ENCODE results near the gene PLD1. TPM values are rescaled to one million over a fixed set of nuclear protein-coding genes. Genes with fewer than 3 reads are reported as not detected.

The PLD1 gene
- total and polyA plus RNA-seq, 2 of the 8 experiments (the other 6 are each of a cell fraction or from before 2014, with no cell fraction given) = 1.2 to 2.6 TPM

- DNase-seq (ENCODE audit: low read depth in 1 of 2, low spot score in 2 of 2) = no peak
- Histone ChIP-seq H2BK15ac (ENCODE audit: low read length) (no peak overlapping the region), H4K5ac (ENCODE audit: insufficient read length, low read depth, low read length) (no peak overlapping the region), H3K4me1 (replicated peaks in 1 of 4; ENCODE audit: control insufficient read depth in 3 of 4, insufficient read depth in 4 of 4, low read length in 3 of 4) (no peaks in the 10 kb centered on the region), H3K18ac (ENCODE audit: extremely low read depth, low read length) (no peak overlapping the region), H2AFZ (ENCODE audit: low read length) (no peak overlapping the region), H3K27me3 (replicated peaks in 1 of 4; ENCODE audit: control insufficient read depth in 3 of 4, extremely low read depth in 1 of 4, insufficient read depth in 3 of 4, low read length in 3 of 4) (no peaks in the 10 kb centered on the region), H3K9me3 (ENCODE audit: insufficient read depth in 2 of 2, low read depth in 1 of 2, low read length in 1 of 2) (no peaks in the 10 kb centered on the region), H4K20me1 (replicated peaks in 1 of 2; ENCODE audit: control insufficient read depth in 1 of 2, insufficient read depth in 2 of 2, low read length in 2 of 2) (no peaks in the 10 kb centered on the region), H3K9ac (replicated peaks in 1 of 4; ENCODE audit: extremely low read depth in 1 of 4, low read depth in 3 of 4, low read length in 3 of 4) (no peak overlapping the region), H2AK5ac (ENCODE audit: low read depth, low read length) (no peak overlapping the region), H4K91ac (replicated peaks; ENCODE audit: insufficient read length, low read length) (no peak overlapping the region), H3K79me1 (ENCODE audit: low read depth, low read length) (no peaks in the 10 kb centered on the region), H2BK120ac (replicated peaks; ENCODE audit: low read depth, low read length) (no peak overlapping the region), H3K14ac (ENCODE audit: insufficient read length) (no peak overlapping the region), H2BK5ac (ENCODE audit: low read depth, low read length) (no peak overlapping the region), H2BK12ac (ENCODE audit: low read depth, low read length) (no peak overlapping the region), H2BK20ac (ENCODE audit: low read length) (no peak overlapping the region), H4K8ac (ENCODE audit: extremely low read depth, insufficient read depth, low read length) (no peak overlapping the region), H3K4me2 (ENCODE audit: insufficient read depth in 1 of 2, low read depth in 2 of 2, low read length in 2 of 2) (no peak overlapping the region), H3K27ac (ENCODE audit: low read depth, low read length) (no peak overlapping the region), H3K56ac (replicated peaks; ENCODE audit: insufficient read length, low read depth, low read length) (no peak overlapping the region), H3K23me2 (ENCODE audit: low read depth, low read length) (no peaks in the 10 kb centered on the region), H3K79me2 (ENCODE audit: control insufficient read depth in 1 of 2, insufficient read depth in 2 of 2, low read length in 2 of 2) (no peaks in the 10 kb centered on the region), H3K36me3 (ENCODE audit: control insufficient read depth in 2 of 4, insufficient read depth in 4 of 4, low read length in 3 of 4) (no peaks in the 10 kb centered on the region), H3K4me3 (ENCODE audit: extremely low read depth in 1 of 4, insufficient read depth in 2 of 4, low read depth in 3 of 4, low read length in 4 of 4) (no peak overlapping the region), H3K4ac (replicated peaks; ENCODE audit: insufficient read length, low read depth, low read length) (no peak overlapping the region), H3K23ac (ENCODE audit: insufficient read length) (no peak overlapping the region)
- TF ChIP-seq FOSL1 (IDR thresholded peaks at IDR 0.05; ENCODE audit: insufficient read depth, low read depth, low read length) (no peak), POLR2AphosphoS5 (IDR thresholded peaks at IDR 0.05; ENCODE audit: low read depth, low read length) (no peak), CTCF (IDR thresholded peaks at IDR 0.05; ENCODE audit: control extremely low read depth in 1 of 3, insufficient read depth in 1 of 3, low read depth in 1 of 3, low read length in 3 of 3) (no peak)
- no peak for FAIRE-seq
- POLR2A ChIA-PET (ENCODE audit: partially characterized antibody) = no interaction called here
- CTCF ChIA-PET (ENCODE audit: partially characterized antibody) = interaction anchor here (0.9 to 2.0 kb wide), 2 partner anchors 9 to 59 kb away, joined by 6 to 8 read pairs; no protein-coding TSS in a partner anchor
These were observed 122.3 kb downstream of the PLD1 start for GRCh38 chr3:171688002-171688401.

Measured in H1 (cell line).